ENCODE results near the gene KIF16B.

KIF16B gene

GRCh38 chr20:16284385-16285100, 288.7 kb downstream of the KIF16B start:
- Histone ChIP-seq H3K27me3 (replicated peaks) (no peaks in the 10 kb centered on the region), H3K27ac (no peak overlapping the region), H3K4me3 (ENCODE audit: low read depth, low read length) (no peak overlapping the region), H3K36me3 (replicated peaks) (no peaks in the 10 kb centered on the region)
- DNase-seq, result no peak
- in situ Hi-C loops (cut with HindIII; ENCODE audit: low pct_ligation_motif_present, low sequenced_read_pairs), result no loop called here
- TF ChIP-seq CTCF (IDR thresholded peaks at IDR 0.05; ENCODE audit: low read depth, low read length, missing control alignments), result no peak

DNA sequence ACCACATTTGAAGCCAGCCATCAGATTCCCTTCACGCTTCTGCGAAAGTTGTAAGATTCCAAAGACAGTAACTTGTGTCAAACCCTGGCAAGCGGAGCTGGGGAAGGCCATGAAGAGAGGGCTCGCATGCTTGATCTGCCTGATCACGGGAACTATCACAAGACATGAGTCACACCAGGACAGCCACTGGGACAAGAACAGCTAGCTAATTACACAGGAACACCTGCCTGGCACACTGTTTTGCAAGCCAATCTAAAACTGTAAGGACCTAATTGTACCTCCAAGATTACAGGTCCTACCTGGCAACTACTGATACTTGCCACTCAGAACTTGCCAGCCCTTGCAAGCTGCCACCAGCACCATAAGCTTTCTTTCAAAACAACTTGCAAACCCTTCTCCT, 289.3 kb downstream of the KIF16B start:
- in situ Hi-C loops (cut with HindIII; ENCODE audit: low pct_ligation_motif_present, low sequenced_read_pairs), result no loop called here
- no peak for TF ChIP-seq CTCF (IDR thresholded peaks at IDR 0.05; ENCODE audit: low read depth, low read length, missing control alignments)
- Histone ChIP-seq H3K36me3 (replicated peaks) (no peaks in the 10 kb centered on the region), H3K4me3 (ENCODE audit: low read depth, low read length) (no peak overlapping the region), H3K27ac (no peak overlapping the region), H3K27me3 (replicated peaks) (no peaks in the 10 kb centered on the region)
- no peak for DNase-seq

DNA sequence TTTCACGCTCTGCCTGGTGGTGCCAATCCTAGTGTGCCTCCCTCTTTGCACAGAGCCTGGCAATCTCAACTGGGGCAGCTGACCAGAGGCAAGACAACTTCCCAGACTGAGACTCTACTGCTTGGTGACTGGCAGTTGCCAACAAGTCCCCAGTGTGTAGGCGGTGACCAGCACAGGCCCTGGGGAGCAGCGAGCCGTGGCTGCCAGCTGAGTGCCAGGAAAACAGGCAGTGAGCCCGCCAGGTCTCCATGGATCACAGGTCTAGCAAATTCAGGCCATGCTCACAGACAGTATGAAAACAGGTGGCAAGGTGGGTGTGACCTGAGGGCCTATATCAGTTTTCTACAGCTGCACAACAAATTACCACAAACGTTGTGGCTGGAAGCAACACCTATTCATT, 289.9 kb downstream of the KIF16B start:
- Histone ChIP-seq H3K36me3 (replicated peaks) (no peaks in the 10 kb centered on the region), H3K4me3 (ENCODE audit: low read depth, low read length) (no peak overlapping the region), H3K27ac (no peak overlapping the region), H3K27me3 (replicated peaks) (no peaks in the 10 kb centered on the region)
- TF ChIP-seq CTCF (IDR thresholded peaks at IDR 0.05; ENCODE audit: low read depth, low read length, missing control alignments), result no peak
- in situ Hi-C loops (cut with HindIII; ENCODE audit: low pct_ligation_motif_present, low sequenced_read_pairs), result no loop called here
- DNase-seq, result no peak

GRCh38 chr20:16280219-16280618, 293.0 kb downstream of the KIF16B start:
- no peak for TF ChIP-seq CTCF (IDR thresholded peaks at IDR 0.05; ENCODE audit: low read depth, low read length, missing control alignments)
- in situ Hi-C loops (cut with HindIII; ENCODE audit: low pct_ligation_motif_present, low sequenced_read_pairs), result no loop called here
- Histone ChIP-seq H3K4me3 (ENCODE audit: low read depth, low read length) (no peak overlapping the region), H3K36me3 (replicated peaks) (no peaks in the 10 kb centered on the region), H3K27ac (no peak overlapping the region), H3K27me3 (replicated peaks) (no peaks in the 10 kb centered on the region)
- DNase-seq, result no peak

DNA sequence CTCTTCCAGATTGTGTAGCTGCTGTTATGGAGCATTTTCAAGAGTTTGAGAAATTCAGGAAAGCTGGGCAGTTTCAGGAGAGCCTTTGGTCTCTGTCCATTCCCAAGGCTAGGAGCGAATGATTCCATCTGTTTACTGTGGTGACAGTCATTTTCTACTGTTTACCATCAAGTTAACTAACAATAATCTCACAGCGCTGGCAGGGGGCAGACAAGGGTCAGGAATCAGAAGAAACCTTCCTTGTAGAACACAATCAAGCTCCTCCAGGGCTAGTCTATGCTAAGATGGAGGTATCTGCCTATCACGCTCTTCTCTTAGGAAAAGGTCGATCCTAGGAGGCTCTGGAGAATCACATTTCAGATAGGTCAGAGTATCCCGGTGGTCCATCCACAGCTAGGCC, 293.9 kb downstream of the KIF16B start:
- TF ChIP-seq CTCF (IDR thresholded peaks at IDR 0.05; ENCODE audit: low read depth, low read length, missing control alignments), result no peak
- no peaks in the 10 kb centered on the region for H3K27me3 ChIP-seq (replicated peaks)
- no peak for DNase-seq
- H3K36me3 ChIP-seq (replicated peaks), result no peaks in the 10 kb centered on the region
- H3K4me3 ChIP-seq (ENCODE audit: low read depth, low read length), result no peak overlapping the region
- no peak overlapping the region for H3K27ac ChIP-seq
- in situ Hi-C loops (cut with HindIII; ENCODE audit: low pct_ligation_motif_present, low sequenced_read_pairs), result no loop called here
